GM12874 (cell line): ENCODE measurements around the gene PLCL2.

Experiments used
- TF ChIP-seq, protein P1 (sequence below): IDR thresholded peaks from 2 replicates; pipeline ENCODE4 v1.5.1; 2011; ENCODE audit warnings: low read depth, mild to moderate bottlenecking, control low read depth, low read length, moderate library complexity; ENCODE audit not compliant: insufficient read depth

PLCL2 gene

DNA sequence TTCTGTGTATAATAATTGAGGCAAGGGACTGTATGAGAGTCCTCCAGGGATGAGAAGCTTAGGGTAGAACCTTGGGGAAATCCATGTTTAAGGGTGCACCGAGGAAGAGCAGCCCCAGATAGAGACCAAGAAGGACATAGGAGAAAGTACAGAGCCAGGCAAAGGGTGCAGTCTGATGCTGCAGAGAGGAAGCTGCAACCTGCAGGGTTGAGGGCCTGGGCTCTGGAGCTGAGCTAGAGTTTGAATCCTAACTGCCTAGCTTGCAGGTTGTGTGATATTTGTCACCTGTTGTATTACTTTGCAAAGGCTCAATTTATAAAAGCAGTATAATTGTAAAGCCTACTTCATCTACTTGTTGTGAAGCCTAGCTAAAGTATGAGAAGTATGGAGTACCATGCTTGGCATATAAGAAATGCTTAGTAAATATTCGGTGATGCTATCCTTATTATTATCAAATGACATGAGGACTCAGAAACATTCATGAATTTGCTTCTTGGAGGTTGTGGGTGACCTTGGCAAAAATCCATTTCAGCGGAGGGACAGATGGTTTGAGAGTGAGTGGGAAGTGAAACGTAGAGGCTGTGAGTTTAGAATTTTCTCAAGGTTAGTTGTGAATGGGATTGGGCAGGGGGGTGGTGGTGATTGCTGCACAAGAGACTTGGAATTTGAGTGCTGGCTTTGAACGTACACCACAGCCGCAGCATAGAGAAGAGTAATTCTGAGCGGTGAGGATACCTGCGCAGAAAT, 43.8 kb downstream of the PLCL2 start:
- TF ChIP-seq, protein P1, sequence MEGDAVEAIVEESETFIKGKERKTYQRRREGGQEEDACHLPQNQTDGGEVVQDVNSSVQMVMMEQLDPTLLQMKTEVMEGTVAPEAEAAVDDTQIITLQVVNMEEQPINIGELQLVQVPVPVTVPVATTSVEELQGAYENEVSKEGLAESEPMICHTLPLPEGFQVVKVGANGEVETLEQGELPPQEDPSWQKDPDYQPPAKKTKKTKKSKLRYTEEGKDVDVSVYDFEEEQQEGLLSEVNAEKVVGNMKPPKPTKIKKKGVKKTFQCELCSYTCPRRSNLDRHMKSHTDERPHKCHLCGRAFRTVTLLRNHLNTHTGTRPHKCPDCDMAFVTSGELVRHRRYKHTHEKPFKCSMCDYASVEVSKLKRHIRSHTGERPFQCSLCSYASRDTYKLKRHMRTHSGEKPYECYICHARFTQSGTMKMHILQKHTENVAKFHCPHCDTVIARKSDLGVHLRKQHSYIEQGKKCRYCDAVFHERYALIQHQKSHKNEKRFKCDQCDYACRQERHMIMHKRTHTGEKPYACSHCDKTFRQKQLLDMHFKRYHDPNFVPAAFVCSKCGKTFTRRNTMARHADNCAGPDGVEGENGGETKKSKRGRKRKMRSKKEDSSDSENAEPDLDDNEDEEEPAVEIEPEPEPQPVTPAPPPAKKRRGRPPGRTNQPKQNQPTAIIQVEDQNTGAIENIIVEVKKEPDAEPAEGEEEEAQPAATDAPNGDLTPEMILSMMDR: no peak

DNA sequence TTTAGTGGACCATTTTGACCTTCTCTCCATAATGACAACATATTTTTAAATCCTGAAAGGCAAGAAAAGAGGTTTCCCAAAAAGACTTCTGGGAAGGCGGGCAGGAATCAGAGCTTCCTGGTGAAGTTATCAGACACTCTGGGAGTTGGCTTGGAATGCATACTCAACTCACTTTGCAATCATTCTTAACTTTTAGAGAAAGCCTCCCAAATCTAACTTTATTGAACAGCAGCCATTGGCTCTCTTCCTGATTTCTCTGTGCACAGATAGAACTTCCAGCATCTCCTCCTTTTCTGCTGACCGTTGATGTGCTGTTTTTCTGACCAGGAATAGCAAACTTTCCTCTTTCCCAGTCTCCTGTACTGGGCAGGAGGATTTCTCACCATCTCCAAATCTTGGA, 44.6 kb downstream of the PLCL2 start:
- TF ChIP-seq, protein P1: no peak

DNA sequence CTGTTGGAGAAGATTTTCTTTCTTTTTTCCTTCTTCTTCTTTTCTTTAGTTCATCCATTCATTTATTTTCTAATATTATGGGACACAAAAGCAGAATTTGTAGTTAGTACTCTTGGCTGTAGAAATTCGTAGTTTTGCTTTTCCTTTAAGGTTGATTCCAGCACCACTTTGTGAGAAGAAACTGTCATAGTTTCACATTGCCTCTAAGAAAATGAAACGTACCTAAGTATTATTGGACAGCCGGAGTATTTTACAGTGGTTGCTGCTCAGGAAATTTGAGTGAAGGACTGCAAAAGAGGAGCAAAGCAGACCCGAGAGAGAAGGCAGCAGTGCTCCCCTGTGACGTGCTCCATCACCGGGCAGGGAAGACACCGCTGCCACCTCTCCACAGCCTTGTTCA, 48.1 kb downstream of the PLCL2 start:
- TF ChIP-seq, protein P1: no peak

DNA sequence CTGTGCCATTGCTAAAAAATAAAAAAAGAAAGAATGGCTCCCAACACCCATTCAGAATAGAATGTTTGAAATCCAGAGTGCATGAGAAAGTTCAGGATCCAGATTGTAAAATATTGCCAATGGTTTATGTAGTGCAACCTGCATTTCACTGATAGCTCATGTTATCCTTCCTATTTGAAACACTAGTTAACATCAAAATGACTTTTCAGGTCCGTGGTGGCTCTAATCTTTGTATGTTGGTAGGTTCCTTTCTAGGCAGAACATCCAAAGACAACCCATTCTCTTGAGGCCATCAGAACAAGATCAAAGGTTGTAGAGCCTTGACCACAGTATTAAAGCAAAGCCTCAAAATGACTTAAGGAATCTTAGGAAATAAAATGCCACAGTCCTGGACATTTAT, 51.0 kb downstream of the PLCL2 start:
- TF ChIP-seq, protein P1: no peak

DNA sequence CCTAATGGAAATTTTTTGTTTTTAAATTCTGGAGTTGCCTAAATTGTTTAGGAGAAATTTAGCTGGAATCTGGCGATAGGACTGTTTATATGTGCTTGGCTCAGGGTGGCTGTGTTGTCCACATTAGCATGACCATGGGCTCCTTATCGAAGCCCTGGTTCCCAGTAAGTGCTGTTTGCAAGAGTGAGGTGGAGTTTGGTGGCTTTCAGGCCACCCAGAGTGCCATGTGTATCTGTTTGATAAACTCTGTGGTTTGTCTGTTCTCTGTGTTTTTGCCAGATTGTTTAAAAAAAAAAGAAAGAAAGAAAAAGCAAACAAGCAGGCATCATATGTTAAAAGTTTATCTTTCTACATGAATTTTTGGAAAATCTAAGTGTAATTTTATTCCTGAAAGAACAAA, 51.5 kb downstream of the PLCL2 start:
- TF ChIP-seq, protein P1: no peak

DNA sequence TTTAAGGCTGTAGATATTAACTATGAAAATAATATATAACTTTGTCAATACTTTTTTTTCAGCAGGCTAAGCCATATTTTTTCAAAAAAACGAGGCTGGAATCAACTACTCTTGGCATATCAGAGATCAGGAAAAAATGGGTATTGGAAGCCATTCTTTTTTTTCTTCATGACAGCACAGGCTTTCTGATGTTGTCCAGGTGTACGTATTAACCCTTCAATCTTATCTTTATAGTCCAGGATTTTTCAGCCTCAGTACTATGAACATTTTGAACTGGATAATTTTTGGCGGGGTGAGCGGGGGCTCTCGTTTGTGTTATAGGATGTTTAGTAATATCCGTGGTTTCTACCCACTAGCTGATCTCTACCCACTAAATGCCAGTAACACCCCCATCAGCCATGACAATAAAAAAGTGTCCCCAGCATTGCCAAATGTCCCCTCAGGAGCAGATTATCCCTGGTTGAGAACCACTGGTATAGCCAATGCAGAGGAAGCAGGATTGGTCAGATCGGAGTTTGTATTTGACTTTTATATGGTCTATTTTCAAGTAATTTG, 52.0 kb downstream of the PLCL2 start:
- TF ChIP-seq, protein P1: no peak

DNA sequence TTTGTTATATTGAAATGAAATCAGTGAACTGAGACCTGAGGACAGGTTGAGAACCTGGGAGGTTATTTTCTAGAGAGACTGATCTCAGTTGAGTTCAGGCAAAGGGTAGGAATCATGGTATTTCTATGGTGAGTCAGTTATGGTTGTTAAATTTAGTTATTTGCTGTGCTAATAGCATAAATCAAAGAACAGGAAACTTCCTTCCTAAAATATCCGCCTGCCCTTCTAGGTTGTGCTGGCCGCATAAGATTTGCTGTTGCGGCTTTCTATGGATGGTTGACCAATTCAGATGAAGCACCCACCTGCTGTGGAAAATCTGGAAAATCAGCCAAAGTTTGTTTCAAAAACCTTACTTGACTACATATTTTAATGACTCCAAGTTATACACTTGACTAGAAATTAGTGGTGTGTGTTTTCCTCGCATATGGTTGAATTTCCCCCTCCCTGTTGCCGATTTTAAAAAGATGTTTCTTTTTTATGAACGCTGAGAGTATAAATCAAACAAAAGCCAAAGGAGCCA, 52.6 kb downstream of the PLCL2 start:
- TF ChIP-seq, protein P1: no peak
